ENCODE measurements around the gene ZNRF3.
"Not testable (repeated sequence)": the region's sequence is repeated elsewhere in the genome, so short reads cannot be mapped to it uniquely, and the experiment has no call there.

The ZNRF3 gene

DNA sequence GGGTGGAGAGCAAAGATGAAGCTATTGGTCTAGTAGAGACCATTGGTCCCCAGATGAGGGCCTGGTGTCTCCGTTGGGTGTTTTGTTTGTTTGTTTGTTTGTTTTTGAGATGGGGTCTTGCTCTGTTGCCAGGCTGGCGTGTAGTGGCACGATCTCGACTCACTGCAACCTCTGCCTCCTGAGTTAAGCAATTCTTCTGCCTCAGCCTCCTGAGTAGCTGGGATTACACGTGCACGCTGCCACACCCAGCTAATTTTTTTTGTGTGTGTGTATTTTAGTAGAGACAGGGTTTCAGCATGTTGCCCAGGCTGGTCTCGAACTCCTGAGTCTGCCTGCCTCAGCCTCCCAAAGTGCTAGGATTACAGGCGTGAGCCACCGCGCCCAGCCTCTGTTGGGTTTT, 25.4 kb downstream of the ZNRF3 start:
- not testable (repeated sequence) for DNase-seq (ENCODE audit: low read depth)

DNA sequence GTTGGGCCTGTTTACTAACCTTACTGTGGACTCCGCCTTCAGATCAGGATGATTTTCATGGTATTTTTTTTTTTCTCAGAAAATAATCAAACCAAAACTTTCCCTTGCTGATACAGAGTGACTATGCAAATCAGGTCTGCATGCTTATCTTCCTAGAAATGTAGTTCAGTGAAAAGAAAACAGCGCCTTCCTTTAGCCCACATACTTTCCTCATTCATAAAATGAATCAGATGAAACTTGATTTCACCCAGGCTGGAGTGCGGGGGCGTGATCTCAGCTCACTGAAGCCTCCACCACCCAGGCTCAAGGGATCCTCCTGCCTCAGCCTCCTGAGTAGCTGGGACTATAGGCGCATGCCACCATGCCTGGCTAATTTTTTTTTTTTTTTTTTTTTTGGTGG, 26.0 kb downstream of the ZNRF3 start:
- no peak for DNase-seq (ENCODE audit: low read depth)

DNA sequence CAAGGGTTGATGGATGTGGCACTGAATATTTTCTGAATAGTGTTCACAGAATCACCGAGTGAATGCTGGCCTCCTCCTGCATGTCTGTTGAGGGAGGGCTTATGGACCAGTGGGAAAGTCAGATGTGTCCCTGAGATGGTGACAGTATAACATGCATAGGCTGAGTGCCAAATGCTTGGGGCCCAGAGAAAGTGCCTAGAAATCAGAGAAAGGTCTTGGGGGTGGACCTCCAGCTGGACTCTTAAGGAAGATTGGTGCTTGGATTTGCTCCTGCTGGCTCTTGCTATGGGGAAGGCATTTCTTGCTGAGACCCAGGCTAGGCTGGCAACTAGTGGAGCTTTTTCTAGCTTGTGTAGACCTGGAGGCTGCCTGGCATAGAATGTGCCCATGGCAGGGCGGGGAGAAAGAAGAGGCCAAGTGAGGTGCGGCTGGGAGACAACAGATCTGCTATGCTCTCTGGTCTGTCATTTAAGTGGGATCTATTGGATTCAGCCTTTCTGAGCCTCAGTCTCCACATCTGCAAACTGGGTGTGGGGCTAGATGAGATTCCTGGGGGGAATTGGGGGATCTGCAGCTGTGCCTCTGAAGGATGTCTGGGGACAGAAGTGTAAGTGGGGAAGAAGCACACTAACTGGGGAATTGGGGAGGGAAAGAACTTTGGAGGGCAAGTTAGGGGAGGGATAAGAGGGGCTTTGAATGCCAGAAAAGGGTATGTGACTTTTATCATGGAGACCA, 27.4 kb downstream of the ZNRF3 start:
- DNase-seq (ENCODE audit: low read depth), result no peak

DNA sequence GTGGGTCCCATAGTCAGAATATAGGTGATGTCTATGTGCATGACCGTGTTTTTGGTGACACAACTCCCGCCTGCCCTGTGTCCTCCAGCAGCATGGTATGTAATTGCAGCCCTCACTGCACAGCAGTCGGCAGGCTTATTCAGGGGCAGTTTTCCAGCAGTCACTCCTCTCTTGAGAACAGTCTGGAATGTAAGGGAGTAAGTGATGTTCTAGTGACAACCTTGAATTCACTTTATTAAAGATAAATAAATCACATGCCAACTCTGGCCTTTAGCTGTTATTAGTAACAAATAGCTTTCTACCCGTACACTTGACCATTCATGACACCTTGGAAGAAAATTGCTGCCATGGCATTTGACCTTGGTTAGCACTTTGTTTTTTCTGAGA, 27.9 kb downstream of the ZNRF3 start:
- no peak for DNase-seq (ENCODE audit: low read depth)

DNA sequence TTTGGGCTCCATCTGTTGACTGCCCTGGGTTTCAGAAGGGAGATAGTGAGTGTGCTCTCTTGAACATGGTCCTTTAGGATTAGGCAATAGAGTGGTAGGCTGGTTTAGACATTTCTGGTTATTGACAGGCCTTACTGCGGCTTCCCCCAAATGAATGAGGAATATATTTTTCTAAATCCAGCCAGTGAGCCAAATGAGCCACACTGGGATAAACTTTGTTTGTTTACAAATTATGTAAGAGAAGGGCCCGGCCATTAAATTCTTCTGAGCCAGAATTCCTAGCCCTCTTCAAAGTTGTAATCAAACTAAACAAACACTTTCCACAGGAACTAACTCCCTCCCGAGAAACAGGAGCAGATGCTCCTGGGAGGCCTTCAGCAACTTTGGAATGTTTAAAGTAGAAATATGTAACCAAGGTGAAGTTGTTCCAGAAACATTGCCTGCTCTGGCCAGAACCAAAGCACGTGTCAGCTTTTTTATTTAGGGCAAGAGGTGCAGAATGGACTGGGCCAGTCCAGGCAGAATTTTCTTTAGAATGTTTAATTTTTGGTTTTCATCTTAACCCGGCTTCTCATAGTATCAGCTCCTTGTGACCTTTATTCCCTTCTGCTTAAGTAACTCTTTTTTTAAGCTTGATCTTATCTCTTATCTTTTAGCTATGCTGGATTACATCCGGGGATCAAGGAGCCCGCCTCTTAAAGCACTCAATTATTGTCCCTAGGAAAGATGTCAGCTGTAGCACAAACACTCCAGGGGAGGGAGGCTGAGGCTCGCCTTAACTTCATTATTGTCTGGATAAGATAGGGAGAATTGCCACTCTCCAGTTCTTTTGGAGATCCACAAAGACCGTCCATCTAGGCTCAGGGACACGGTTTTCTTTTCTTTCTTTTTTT, 28.7 kb downstream of the ZNRF3 start:
- no peak for DNase-seq (ENCODE audit: low read depth)

DNA sequence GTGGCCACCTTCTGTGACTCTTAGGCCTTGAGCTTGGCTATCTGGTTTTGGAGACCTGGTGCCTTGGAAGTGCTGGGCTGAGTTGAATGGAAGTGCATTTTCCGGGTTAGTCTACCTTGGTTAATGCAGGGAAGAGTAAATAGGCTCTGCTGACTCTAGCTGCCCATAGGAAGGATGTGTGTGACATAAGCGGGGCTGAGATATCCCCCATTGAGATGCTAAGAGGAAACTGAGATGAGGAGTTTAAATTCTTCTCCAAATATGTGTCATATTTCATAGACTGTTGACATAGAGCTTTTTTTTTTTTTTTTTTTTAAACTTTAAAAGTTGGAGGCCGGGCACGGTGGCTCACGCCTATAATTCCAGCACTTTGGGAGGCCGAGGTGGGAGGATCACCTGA, 30.8 kb downstream of the ZNRF3 start:
- no peak for DNase-seq (ENCODE audit: low read depth)

DNA sequence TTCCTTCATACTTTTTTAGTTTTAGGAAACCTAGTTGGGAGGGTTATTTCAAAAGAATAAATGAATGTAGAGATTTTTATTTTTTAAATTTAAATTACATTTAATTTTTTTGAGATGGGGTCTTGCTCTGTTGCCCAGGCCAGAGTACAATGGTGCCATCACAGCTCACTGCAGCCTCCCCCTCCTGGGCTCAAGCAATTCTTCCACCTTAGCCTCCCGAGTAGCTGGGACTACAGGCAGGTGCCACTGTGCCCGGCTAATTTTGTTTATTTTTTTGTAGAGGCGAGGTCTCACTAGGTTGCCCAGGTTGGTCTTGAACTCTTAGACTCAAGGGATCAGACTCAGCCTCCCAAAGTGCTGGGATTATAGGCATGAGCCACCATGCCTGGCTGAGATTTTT, 32.6 kb downstream of the ZNRF3 start:
- no peak for DNase-seq (ENCODE audit: low read depth)

DNA sequence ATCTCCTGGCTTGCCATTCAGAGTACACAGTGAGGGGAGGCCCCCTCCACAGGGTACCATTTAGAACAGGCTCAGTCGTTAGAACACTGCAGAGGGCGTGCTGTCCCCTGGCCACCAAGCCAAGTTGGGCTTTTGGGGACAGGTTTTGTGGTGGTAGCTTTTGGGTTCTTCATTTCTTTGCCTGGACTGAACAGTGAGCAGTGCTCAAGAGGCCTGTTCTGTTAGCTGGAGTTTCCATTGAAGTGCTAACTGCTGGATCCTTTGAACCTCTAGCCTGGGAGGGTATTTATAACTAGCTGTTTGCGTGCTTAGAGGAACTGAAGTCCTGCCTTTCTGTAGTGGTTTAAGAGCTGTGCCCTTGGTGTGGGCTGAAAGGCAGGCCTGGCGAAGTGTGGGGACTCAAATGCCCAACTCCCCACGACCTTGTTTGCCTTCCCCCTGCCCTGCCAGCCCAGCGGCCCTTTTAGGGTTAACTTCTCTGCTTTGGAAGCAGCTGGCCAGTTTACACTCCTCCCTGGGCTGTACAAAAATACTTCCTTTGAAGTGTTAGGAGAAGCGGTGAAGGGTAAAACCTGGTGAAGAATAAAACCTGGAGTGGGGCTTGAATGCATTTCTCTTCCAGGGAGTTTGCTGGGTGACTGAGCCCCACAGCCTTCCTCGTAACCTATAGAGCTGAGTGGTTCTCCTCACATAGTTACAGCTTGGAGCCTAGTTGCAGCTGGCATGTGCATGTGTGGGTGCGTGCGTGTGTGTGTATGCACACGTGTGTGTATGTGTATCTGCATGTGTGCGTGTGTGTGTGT, 34.6 kb downstream of the ZNRF3 start:
- no peak for DNase-seq (ENCODE audit: low read depth)

DNA sequence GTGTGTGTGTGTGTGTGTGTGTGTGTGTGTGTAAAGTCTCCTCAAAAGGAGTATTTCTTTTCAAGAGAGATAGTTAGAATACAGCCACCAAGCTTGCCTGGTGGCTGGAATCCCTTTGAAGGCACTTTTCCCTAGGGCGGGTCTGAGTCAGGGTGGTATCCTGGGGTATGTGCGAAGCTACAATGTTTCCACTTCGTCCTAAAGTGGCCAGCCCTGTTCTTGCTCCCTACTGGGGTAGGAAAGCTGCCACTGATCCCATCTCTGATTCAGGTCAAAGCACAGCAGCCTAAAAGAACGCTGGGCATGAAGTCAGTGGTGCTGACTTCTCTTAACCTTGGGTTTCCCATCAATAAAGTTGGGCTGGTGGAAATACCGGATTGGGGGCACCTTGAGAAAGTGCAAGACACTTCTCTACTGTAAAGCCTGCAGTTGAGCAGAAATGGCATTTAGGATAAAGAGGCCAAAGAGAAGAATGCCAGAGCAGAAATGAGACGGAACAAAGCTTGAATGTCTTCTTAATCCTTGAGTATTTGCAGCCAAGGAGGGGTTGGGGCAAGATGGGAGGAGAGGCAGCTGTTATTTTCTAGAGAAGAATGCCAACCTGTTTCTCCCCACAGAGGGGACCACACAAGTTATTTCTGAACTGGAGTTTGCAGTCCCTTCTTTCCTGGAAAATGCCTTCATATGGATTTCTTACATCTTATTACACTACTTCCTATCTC, 35.3 kb downstream of the ZNRF3 start:
- DNase-seq (ENCODE audit: low read depth), result no peak

DNA sequence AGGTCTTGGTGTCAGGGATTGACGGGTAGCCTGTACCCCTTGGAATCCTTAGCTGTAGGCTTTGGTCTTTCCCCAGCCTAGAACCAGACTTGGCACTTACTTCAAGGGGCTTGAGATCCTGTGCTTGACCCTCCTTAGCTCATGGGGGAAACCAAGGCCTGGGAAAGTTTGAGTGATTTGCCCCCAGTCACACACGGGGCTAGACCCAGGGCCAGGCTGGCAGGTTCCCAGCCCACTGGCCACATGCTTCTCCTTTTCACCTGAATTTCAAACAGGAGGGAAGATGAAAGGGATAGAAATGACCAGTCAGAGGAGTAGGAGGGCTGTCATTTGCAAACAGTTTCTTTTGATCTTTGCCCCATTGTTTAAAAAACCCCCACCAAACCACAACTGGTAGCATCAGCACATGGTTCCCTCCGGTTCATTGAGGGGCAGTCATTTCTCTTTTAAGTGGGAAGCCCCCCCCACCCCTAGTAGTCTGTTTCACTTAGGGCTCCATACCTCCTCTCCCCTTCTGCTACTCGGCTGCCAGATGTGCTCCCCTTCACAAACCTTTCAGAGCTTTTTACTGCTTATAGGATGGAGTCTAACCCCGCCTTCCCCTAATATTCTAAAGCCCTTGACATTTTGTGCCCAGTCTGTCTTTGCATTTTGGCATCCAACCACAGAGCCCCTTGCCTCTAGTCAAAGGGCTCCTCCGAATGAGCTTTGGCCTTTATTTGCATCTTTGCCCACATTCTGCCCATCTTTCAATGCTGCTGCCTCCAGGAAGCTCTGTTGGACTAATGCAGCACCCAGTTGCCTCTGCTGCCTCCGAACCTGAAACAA, 37.6 kb downstream of the ZNRF3 start:
- no peak for DNase-seq (ENCODE audit: low read depth)

DNA sequence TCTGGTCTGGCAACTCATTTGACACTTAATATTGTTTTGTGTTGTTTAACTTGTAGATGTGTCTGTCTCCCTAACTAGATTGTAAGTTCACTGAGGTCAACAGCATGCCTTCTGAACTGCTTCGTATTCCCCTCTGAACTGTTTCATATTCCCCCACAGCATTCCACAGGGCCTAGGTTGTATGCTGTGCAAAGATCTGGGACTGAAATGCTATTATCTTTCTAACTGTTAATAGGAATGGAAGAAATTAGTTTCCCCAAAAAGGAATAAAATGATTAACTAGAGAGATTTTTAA, 38.2 kb downstream of the ZNRF3 start:
- DNase-seq (ENCODE audit: low read depth), result no peak

DNA sequence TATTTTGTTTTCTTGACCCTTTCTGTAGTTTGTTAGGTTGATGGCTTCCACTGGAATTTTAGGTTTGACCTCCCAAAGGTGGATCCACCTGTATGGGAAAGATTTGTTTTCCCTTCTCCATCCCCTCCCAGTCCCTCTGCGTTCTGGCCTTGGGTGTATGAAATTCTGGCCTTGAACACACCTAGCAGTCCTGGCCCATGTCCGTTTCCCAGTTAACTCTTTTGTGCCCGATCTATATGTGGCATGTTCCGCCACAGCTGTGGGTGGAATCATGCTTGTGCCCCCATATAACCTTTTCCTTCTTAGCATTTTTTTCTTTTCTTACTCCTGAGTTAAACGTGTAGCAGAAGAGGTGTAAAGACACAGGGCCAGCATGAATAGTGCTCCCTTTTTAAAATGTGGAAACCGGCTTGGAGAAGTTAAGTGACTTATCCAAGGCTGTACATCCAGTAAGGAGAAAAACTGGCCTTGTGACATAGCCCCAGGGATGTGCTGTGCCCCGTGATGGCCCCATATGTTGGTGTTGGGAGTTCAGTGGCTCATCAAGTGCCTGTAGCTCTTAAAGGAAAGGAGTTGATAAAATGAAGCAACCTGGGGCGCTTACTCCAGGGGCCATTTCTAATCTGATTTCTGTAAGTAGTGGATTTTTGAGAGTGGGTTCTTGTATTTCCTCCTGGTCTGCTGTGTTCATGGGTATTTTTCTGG, 39.3 kb downstream of the ZNRF3 start:
- no peak for DNase-seq (ENCODE audit: low read depth)

DNA sequence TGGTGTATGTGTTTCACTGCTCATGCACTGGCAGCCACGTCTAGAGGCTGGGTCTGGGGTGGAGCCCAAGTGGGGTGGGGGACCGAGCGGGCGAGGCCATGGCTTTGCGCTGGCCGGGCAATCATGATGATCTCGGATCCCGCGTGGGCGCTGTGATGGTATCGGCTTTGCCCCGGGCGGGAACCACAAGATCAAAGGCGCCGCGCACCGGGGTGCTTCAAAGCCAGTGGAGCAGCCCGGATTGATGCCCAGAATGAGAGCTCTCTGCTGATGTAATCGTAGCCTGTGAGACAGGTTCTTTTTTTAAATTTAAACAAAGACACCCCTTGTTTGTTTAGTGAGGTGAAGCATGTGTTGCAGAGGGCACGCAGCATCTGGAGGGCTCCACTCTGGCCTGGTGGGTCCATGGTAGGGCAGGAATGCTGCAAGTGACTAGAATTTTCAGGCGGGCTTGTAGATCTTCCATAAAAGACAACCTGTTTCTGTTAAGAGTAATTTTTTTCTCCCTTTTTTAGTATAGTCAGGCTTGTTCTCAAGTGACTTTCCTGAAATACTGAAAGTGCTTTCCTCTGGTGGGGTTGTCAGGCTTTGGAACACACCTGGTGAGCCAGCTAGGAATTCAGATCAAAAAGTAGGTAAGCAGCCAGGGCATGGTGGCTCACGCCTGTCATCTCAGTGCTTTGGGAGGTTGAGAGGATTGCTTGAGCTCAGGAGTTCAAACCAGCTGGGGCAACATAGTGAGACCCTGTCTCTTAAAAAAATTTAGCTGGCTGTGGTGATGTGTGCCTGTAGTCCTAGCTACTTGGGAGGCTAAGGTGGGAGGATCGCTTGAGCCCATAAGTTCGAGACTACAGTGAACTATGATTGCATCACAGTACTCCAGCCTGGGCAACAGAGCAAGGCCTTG, 40.7 kb downstream of the ZNRF3 start:
- no peak for DNase-seq (ENCODE audit: low read depth)

DNA sequence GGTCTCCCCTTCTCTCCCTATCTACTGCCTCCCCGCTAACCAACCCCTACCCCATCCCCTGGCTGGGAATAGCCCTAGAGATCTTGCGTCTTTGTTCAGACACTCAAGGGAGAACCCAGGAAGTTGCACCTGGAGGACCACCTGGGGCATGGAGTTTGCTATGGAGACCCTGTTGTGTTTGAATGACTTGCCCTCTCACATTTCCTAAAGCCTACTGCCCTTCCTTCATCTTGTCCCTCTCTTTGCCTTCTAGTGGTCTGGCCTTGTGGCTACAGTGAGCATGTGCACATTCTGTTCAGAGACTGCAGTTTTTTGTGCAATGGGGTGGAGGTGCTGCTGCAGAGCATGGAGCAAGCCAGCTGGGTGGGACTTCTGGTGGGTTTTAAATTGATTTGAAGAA, 42.5 kb downstream of the ZNRF3 start:
- DNase-seq (ENCODE audit: low read depth), result no peak

DNA sequence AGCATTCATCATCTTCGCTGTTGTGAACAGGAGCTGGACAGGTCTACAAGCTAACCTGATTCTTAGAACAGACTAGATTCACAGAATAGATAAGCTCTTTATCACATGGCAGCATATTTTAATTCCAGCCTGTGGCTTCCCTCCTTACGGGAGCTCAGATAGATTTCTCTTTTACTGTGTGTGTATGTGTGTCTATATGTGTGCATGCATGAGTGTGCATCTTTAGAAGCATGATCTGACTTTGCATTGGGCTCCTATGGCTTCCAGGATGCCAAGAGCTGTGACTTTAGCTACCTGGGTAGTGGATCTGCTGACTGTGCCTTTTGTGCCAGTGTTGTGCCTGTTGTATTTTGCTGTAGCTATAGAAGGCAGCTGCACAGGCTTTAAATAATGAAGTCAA, 44.3 kb downstream of the ZNRF3 start:
- no peak for DNase-seq (ENCODE audit: low read depth)

DNA sequence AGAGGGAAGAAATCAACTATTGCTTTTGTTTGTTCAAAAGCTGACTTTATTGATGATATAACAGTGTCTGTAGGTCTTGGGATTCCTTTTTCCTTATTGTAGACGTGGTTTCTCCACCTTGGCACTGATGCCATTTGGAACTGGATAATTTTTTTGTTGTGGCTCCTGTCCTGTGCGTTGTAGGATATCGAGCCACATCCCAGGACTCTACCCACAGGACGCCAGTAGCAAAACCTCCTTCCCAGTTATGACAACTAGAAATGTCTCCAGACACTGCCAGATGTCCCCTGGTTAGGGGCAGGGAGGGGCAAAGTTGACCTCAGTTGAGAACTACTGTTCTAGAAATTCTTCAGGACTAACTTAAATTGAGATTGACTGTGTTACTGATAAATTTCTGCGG, 45.8 kb downstream of the ZNRF3 start:
- no peak for DNase-seq (ENCODE audit: low read depth)

DNA sequence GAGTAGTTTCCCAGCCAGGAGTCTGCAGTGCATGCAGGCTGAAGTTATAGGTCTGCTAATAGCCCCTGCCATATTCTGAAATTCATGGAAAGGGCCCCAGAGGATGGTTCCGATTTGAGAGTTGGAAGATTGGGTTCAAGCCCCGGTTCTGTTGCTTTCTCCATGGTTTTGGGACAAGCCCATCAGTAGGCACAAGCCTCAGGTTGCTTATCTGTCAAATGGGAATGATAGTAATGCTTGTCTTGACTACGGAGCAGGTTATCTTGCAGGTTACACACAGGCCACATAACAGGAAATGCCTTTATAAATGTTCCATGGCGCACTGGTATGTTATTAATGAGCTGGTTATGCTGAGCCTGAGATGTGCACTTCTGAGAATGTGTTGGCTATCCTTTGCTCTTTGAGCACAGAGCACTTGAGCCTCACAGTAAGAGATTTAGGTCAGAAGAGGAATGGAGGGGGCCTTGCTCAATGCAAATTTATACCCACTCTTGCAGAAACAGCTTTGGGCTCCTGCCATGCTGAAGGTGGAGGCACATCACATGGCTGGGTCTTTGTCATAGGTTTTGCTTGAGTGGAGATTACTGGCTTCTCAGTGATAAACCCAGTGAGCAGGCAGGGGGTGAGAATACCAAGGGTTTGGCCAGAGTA, 47.1 kb downstream of the ZNRF3 start:
- DNase-seq (ENCODE audit: low read depth), result no peak

DNA sequence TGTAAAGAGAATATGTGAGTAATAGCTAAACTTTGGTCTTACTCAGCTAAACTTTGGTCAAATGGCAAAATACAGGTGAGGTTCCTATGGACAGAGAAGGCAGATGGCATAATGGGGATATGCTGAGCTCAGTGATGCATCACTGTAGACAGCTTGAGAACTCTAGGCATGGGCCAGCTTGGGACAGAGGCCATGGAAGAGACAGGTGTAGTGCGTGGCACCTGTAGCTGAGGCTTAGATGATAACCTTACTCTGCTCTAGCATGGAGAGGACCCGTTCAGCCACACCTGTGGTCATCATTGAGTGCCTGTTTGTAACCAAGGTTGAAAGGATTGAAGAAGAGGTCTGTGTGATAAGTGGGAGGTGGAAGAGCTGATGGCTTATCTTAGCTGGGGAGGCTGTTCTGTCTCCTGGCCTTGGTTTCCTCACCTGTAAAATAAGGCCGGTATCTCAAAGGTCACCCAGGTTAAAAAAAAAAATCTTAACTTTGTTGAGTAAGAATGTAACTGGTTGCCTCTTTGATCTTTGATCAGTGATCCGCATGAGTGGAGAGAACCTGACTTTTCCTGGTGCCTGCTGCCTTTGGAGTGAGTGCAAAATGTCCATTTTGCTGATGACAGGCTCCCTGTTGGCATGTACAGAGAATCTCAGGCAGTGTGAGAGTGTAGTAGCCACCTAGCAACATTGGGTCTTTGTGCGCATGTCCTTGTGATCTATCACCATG, 48.6 kb downstream of the ZNRF3 start:
- no peak for DNase-seq (ENCODE audit: low read depth)

Measured in HS-5 (cell line).